Sigmoid colon (tissue), 7 donors: ENCODE measurements around the gene VSIG2. TPM values are rescaled to one million over a fixed set of nuclear protein-coding genes. Genes with fewer than 3 reads are reported as not detected.

Experiments
- DNase-seq: peaks from one replicate; pipeline ENCODE4 v3.0.0-alpha.2; 2019
- H3K27ac ChIP-seq, 4 donors: fragments of 200-600 bp; sonication (generic); one replicate each; pipeline ENCODE4 v1.5.1; 2016 to 2019; ENCODE audit warnings: mild to moderate bottlenecking in 1 of 4
- H3K27me3 ChIP-seq, 3 donors: fragments of 200-600 bp; sonication (generic); one replicate each; pipeline ENCODE4 v1.5.1; 2019; ENCODE audit warnings: mild to moderate bottlenecking in 1 of 3
- H3K36me3 ChIP-seq, 4 donors: fragments of 200-600 bp; sonication (generic); one replicate each; pipeline ENCODE4 v1.5.1; 2016 to 2019
- H3K4me1 ChIP-seq, 4 donors: fragments of 200-600 bp; sonication (generic); one replicate each; pipeline ENCODE4 v1.5.1; 2017 to 2019
- H3K4me3 ChIP-seq, 4 donors: fragments of 200-600 bp; sonication (generic); one replicate each; pipeline ENCODE4 v1.5.1; 2017 to 2019; ENCODE audit warnings: mild to moderate bottlenecking in 2 of 4, moderate library complexity in 1 of 4
- H3K9me3 ChIP-seq, 4 donors: fragments of 200-600 bp in 3 of 4; sonication (generic) in 3 of 4; one replicate each; pipeline versions ENCODE4 v1.5.1 to v1.6.1; 2013 to 2019
- CTCF ChIP-seq, 4 experiments: fragments of 450-650 bp in 3 of 4; fragments of 200-600 bp in 1 of 4; IDR thresholded peaks; one replicate each; pipeline ENCODE4 v1.5.1; 2016 to 2019; ENCODE audit warnings: antibody characterized with exemption in 4 of 4, mild to moderate bottlenecking in 3 of 4, moderate library complexity in 2 of 4
- EP300 ChIP-seq, 4 donors: sonication (generic); formaldehyde crosslinking; IDR thresholded peaks; one replicate each; pipeline ENCODE4 v1.6.1; 2017; ENCODE audit warnings: antibody characterized with exemption in 4 of 4
- POLR2A ChIP-seq, 2 donors: fragments of 450-650 bp; IDR thresholded peaks; one replicate each; pipeline ENCODE4 v1.6.1; 2016; ENCODE audit warnings: antibody characterized with exemption in 2 of 2, mild to moderate bottlenecking in 2 of 2, moderate library complexity in 2 of 2
- POLR2AphosphoS5 ChIP-seq, 4 donors: sonication (generic); formaldehyde crosslinking; IDR thresholded peaks; one replicate each; pipeline ENCODE4 v1.6.1; 2017; ENCODE audit warnings: antibody characterized with exemption in 4 of 4
- WGBS, 2 donors: extraction: QIAGEN DNeasy Blood & Tissue Kit; methylation state at CpG; one replicate each; pipeline ENCODE4 v1.1.7; 2013; 5-methylcytosine and 5-hydroxymethylcytosine counted together
- intact Hi-C: fragments of 100-400 bp; cut with DNase I; formaldehyde crosslinking; loops from one replicate; pipeline ENCODE4 v1.15.1; 2023
- polyA plus RNA-seq, 3 donors: library from polyadenylated mRNA; stranded (reverse); fragments of 200-250 nt; gene quantifications; one replicate each; pipeline ENCODE4 v1.2.3, GENCODE V29; 2013
- total RNA-seq, 4 donors: library from RNA; depleted of rRNA; stranded (reverse); fragments of >200 nt; gene quantifications; one replicate each; pipeline ENCODE4 v1.1.0, GENCODE V29; 2016
- donor health status: healthy with polysubstance abuse.
- donor health status: Bipolar disorder and iron deficiency.
- donor health status: healthy.

Gene VSIG2
- total and polyA plus RNA-seq, 7 donors: 0.36 to 79.3 (median 28.8) TPM; not detected in 1

GRCh38 chr11:124758355-124759265 lies 6.6 kb upstream of the VSIG2 start:
- no peaks in the 10 kb centered on the region for H3K36me3 ChIP-seq
- H3K27me3 ChIP-seq: peaks cover 47 to 96% (median 72%) of the 10 kb centered on the region in 3 donors
- no peak for TF ChIP-seq POLR2A (IDR thresholded peaks at IDR 0.05)
- peak; percentile 31 to 75 (median 64) for TF ChIP-seq CTCF (IDR thresholded peaks at IDR 0.05)
- TF ChIP-seq POLR2AphosphoS5 (IDR thresholded peaks at IDR 0.05): peak in 1 of 4 donors; percentile 17
- TF ChIP-seq EP300 (IDR thresholded peaks at IDR 0.05): no peak
- peak overlapping the region; percentile 17 to 76 (median 52) for H3K27ac ChIP-seq
- peak overlapping the region in 3 of 4 donors; percentile 25 to 44 (median 41) for H3K4me3 ChIP-seq
- intact Hi-C loops: loop anchor here (10.0 kb wide), 1 partner anchor 196 kb away; the partner anchor contains the start of gene CCDC15
- peak; percentile 82 for DNase-seq
- WGBS, 2 donors: 3 to 11% methylated on average over 53 of the region's 53 CpGs
- H3K9me3 ChIP-seq: no peaks in the 10 kb centered on the region
- peaks cover 0 to 47% (median 44%) of the 10 kb centered on the region in 4 donors for H3K4me1 ChIP-seq

GRCh38 chr11:124757320-124757719 lies 5.3 kb upstream of the VSIG2 start:
- intact Hi-C loops: loop anchor here (10.0 kb wide), 1 partner anchor 197 kb away; the partner anchor contains the start of gene CCDC15

DNA sequence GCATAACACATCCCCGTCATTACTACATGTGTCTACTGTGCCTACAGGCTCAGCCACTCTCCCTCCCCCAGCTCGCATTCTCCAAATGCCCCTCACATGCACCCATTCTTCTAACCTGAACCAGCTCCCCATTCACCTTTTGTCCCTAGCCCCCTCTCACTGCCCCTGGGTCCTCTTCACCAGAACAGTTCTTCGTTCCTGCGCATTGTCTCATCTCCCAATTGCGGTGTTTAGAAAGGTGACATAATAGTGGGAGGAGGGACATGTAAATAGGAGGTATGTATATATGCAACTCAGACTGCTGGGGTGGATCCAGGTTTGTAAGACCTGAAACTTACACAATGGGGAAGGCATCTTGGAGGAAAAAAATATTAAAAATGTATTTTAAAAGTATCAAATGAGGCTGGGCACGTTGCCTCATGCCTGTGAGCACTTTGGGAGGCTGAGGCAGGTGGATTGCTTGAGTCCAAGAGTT lies 4.7 kb upstream of the VSIG2 start:
- peaks cover 0 to 34% (median 28%) of the 10 kb centered on the region in 4 donors for H3K4me1 ChIP-seq
- peaks cover 36 to 96% (median 69%) of the 10 kb centered on the region in 3 donors for H3K27me3 ChIP-seq
- no peak overlapping the region for H3K4me3 ChIP-seq

More at GRCh38 chr11:124757320-124757719, 5.3 kb upstream of the VSIG2 start:
- WGBS, 2 donors: 81 to 91% methylated on average over 3 of the region's 3 CpGs
- no peak overlapping the region for H3K27ac ChIP-seq
- no peaks in the 10 kb centered on the region for H3K36me3 ChIP-seq
- H3K4me3 ChIP-seq: no peak overlapping the region
- H3K27me3 ChIP-seq: peaks cover 40 to 96% (median 69%) of the 10 kb centered on the region in 3 donors
- H3K4me1 ChIP-seq: peaks cover 0 to 36% (median 34%) of the 10 kb centered on the region in 4 donors
- TF ChIP-seq EP300 (IDR thresholded peaks at IDR 0.05) (no peak), CTCF (IDR thresholded peaks at IDR 0.05) (no peak), POLR2AphosphoS5 (IDR thresholded peaks at IDR 0.05) (no peak), POLR2A (IDR thresholded peaks at IDR 0.05) (no peak)
- no peak for DNase-seq
- no peaks in the 10 kb centered on the region for H3K9me3 ChIP-seq

More for the DNA sequence above, 4.7 kb upstream of the VSIG2 start:
- Histone ChIP-seq H3K9me3 (no peaks in the 10 kb centered on the region), H3K36me3 (no peaks in the 10 kb centered on the region), H3K27ac (no peak overlapping the region)
- DNase-seq: no peak
- no peak for TF ChIP-seq EP300 (IDR thresholded peaks at IDR 0.05)
- no peak for TF ChIP-seq CTCF (IDR thresholded peaks at IDR 0.05)
- no peak for TF ChIP-seq POLR2AphosphoS5 (IDR thresholded peaks at IDR 0.05)
- no peak for TF ChIP-seq POLR2A (IDR thresholded peaks at IDR 0.05)
- 76 to 87% methylated on average over 6 of the region's 6 CpGs for WGBS, 2 donors
- intact Hi-C loops: loop anchor here (10.0 kb wide), 1 partner anchor 198 kb away; the partner anchor contains the start of gene CCDC15
